ENCODE results near the gene MPPED1. TPM values are rescaled to one million over a fixed set of nuclear protein-coding genes. Genes with fewer than 3 reads are reported as not detected.

Gene MPPED1
- polyA plus RNA-seq, 1 of the 3 experiments (the other 2 are of a cell fraction) = 0.03 TPM

- Histone ChIP-seq H3K27ac (ENCODE audit: low read depth in 2 of 2, low read length in 1 of 2) (no peak overlapping the region), H3K4me2 (no peak overlapping the region), H4K20me1 (ENCODE audit: insufficient read depth) (no peaks in the 10 kb centered on the region), H2AFZ (ENCODE audit: low read depth) (no peak overlapping the region), H3K9me2 (no peaks in the 10 kb centered on the region), H3K36me3 (replicated peaks in 1 of 2; ENCODE audit: control insufficient read depth in 1 of 2, insufficient read depth in 2 of 2, low read length in 1 of 2) (no peaks in the 10 kb centered on the region), H3K9me3 (no peaks in the 10 kb centered on the region), H3F3A (replicated peaks; ENCODE audit: insufficient read depth) (no peaks in the 10 kb centered on the region), H3K79me2 (ENCODE audit: insufficient read depth) (no peaks in the 10 kb centered on the region), H3K4me3 (ENCODE audit: low read depth in 2 of 2, low read length in 1 of 2) (no peak overlapping the region), H3K4me1 (ENCODE audit: control insufficient read depth in 1 of 2, insufficient read depth in 2 of 2, low read depth in 1 of 2, low read length in 1 of 2) (peaks cover 0 to 2% of the 10 kb centered on the region in 2 experiments; a peak in 1 of 4 replicates), H3K27me3 (ENCODE audit: insufficient read depth) (no peaks in the 10 kb centered on the region), H3K9ac (no peak overlapping the region)
- 60% methylated on average over 2 of the region's 5 CpGs for WGBS (ENCODE audit: low lambda C conversion rate)
- POLR2A ChIA-PET = no interaction called here
- CTCF ChIA-PET = no interaction called here
- DNase-seq = no peak
- TF ChIP-seq MEF2A (IDR thresholded peaks at IDR 0.05; ENCODE audit: borderline replicate concordance, low read depth) (no peak), EZH2phosphoT487 (IDR thresholded peaks at IDR 0.05; ENCODE audit: borderline replicate concordance, low read depth) (no peak), FOXM1 (IDR thresholded peaks at IDR 0.05; ENCODE audit: low read depth) (no peak), CHD2 (IDR thresholded peaks at IDR 0.05; ENCODE audit: low read length, partially characterized antibody) (no peak), FOXJ3 (CRISPR knock-in tag; IDR thresholded peaks at IDR 0.05) (no peak), YY1 (IDR thresholded peaks at IDR 0.05; ENCODE audit: low read depth) (no peak), SMC3 (IDR thresholded peaks at IDR 0.05; ENCODE audit: low read depth, low read length) (no peak), MXI1 (IDR thresholded peaks at IDR 0.05; ENCODE audit: low read depth, low read length) (no peak), NFIC (IDR thresholded peaks at IDR 0.05; ENCODE audit: borderline replicate concordance) (no peak), ZBTB33 (IDR thresholded peaks at IDR 0.05; ENCODE audit: borderline replicate concordance, low read depth) (no peak), RXRA (IDR thresholded peaks at IDR 0.05; ENCODE audit: borderline replicate concordance, low read depth) (no peak)
Observed at GRCh38 chr22:43535741-43536140, 123.9 kb downstream of the MPPED1 start.

GRCh38 chr22:43537019-43537585 is 125.3 kb downstream of the MPPED1 start:
- H2AFZ ChIP-seq (ENCODE audit: low read depth) = no peak overlapping the region
- TF ChIP-seq SMC3 (IDR thresholded peaks at IDR 0.05; ENCODE audit: low read depth, low read length) (no peak), RAD21 (IDR thresholded peaks at IDR 0.05; ENCODE audit: low read length) (no peak), YY1 (IDR thresholded peaks at IDR 0.05; ENCODE audit: low read depth) (no peak)
- WGBS (ENCODE audit: low lambda C conversion rate) = 74% methylated on average over 9 of the region's 14 CpGs
- H3F3A ChIP-seq (replicated peaks; ENCODE audit: insufficient read depth) = no peaks in the 10 kb centered on the region
- no peak overlapping the region for H3K4me3 ChIP-seq (ENCODE audit: low read depth in 2 of 2, low read length in 1 of 2)
- no peak overlapping the region for H3K9ac ChIP-seq
- H3K9me3 ChIP-seq = no peaks in the 10 kb centered on the region
- H3K36me3 ChIP-seq (replicated peaks in 1 of 2; ENCODE audit: control insufficient read depth in 1 of 2, insufficient read depth in 2 of 2, low read length in 1 of 2) = no peaks in the 10 kb centered on the region
- DNase-seq = no peak
- H3K4me1 ChIP-seq (ENCODE audit: control insufficient read depth in 1 of 2, insufficient read depth in 2 of 2, low read depth in 1 of 2, low read length in 1 of 2) = peaks cover 0 to 2% of the 10 kb centered on the region in 2 experiments; a peak in 1 of 4 replicates
- no peak overlapping the region for H3K27ac ChIP-seq (ENCODE audit: low read depth in 2 of 2, low read length in 1 of 2)
- H3K79me2 ChIP-seq (ENCODE audit: insufficient read depth) = no peaks in the 10 kb centered on the region
- no peak overlapping the region for H3K4me2 ChIP-seq
- ChIA-PET POLR2A (no interaction called here), CTCF (no interaction called here)
- H4K20me1 ChIP-seq (ENCODE audit: insufficient read depth) = no peaks in the 10 kb centered on the region
- no peaks in the 10 kb centered on the region for H3K27me3 ChIP-seq (ENCODE audit: insufficient read depth)
- H3K9me2 ChIP-seq = no peaks in the 10 kb centered on the region
